Neural progenitor cell (in vitro differentiated cells): Measurements from ENCODE around the gene CROCC2. TPM values are rescaled to one million over a fixed set of nuclear protein-coding genes. Genes with fewer than 3 reads are reported as not detected.

Experiments used
- DNase-seq: peaks from one replicate; pipeline ENCODE4 v3.0.0-alpha.2; 2016; ENCODE audit warnings: low spot score
- H2AFZ ChIP-seq: fragments of 200-600 bp; sonication (generic); replicated peaks from 2 replicates; pipeline ENCODE4 v1.6.1; 2016; ENCODE audit warnings: antibody characterized with exemption
- H3F3A ChIP-seq: fragments of 200-600 bp; sonication (generic); 2 replicates; pipeline ENCODE4 v1.6.1; 2016; ENCODE audit warnings: antibody characterized with exemption, low read depth
- H3K27ac ChIP-seq: fragments of 200-600 bp; sonication (generic); 2 replicates; pipeline ENCODE4 v1.5.1; 2016; ENCODE audit warnings: mild to moderate bottlenecking
- H3K27me3 ChIP-seq: fragments of 200-600 bp; sonication (generic); 2 replicates; pipeline ENCODE4 v1.6.1; 2016; ENCODE audit warnings: mild to moderate bottlenecking, moderate library complexity
- H3K36me3 ChIP-seq: fragments of 200-600 bp; sonication (generic); 2 replicates; pipeline ENCODE4 v1.5.1; 2016
- H3K4me1 ChIP-seq: fragments of 200-600 bp; sonication (generic); 2 replicates; pipeline ENCODE4 v1.6.1; 2016; ENCODE audit warnings: mixed run types
- H3K4me2 ChIP-seq: fragments of 200-600 bp; sonication (generic); 2 replicates; pipeline ENCODE4 v1.6.1; 2016
- H3K4me3 ChIP-seq: fragments of 200-600 bp; sonication (generic); 2 replicates; pipeline ENCODE4 v1.5.1; 2016
- H3K79me2 ChIP-seq: fragments of 200-600 bp; sonication (generic); 2 replicates; pipeline ENCODE4 v1.6.1; 2016; ENCODE audit warnings: low read depth
- H3K9ac ChIP-seq: fragments of 200-600 bp; sonication (generic); 2 replicates; pipeline ENCODE4 v1.6.1; 2016
- H3K9me3 ChIP-seq: fragments of 200-600 bp; sonication (generic); 2 replicates; pipeline ENCODE4 v1.5.1; 2016; ENCODE audit warnings: low read depth
- H4K20me1 ChIP-seq: fragments of 200-600 bp; sonication (generic); 2 replicates; pipeline ENCODE4 v1.6.1; 2016; ENCODE audit warnings: low read depth
- H3K27ac Mint-ChIP-seq: 3 replicates; pipeline ENCODE4 v1.8.0; 2021; ENCODE audit warnings: mixed read lengths
- H3K27me3 Mint-ChIP-seq: 2 replicates; pipeline ENCODE4 v1.8.0; 2022; ENCODE audit warnings: low read depth, mild to moderate bottlenecking, inconsistent platforms, moderate library complexity, mixed read lengths; ENCODE audit not compliant: insufficient read depth
- H3K36me3 Mint-ChIP-seq: 3 replicates; pipeline ENCODE4 v1.8.0; 2021; ENCODE audit warnings: mixed read lengths
- H3K4me1 Mint-ChIP-seq: 3 replicates; pipeline ENCODE4 v1.8.0; 2021; ENCODE audit warnings: mixed read lengths
- H3K4me3 Mint-ChIP-seq: 3 replicates; pipeline ENCODE4 v1.8.0; 2021; ENCODE audit warnings: mild to moderate bottlenecking, moderate library complexity, mixed read lengths
- H3K9me3 Mint-ChIP-seq: 3 replicates; pipeline ENCODE4 v1.8.0; 2020; ENCODE audit warnings: mixed read lengths
- CTCF ChIP-seq: fragments of 200-600 bp; sonication (generic); IDR thresholded peaks from 2 replicates; pipeline ENCODE4 v1.5.1; 2017; ENCODE audit warnings: antibody characterized with exemption, mild to moderate bottlenecking
- EZH2 ChIP-seq: fragments of 200-600 bp; sonication (generic); IDR thresholded peaks from 2 replicates; pipeline ENCODE4 v1.6.1; 2017; ENCODE audit warnings: antibody characterized with exemption, mild to moderate bottlenecking, moderate library complexity
- EZH2phosphoT487 ChIP-seq: fragments of 200-600 bp; sonication (generic); IDR thresholded peaks from 2 replicates; pipeline ENCODE4 v1.6.1; 2017; ENCODE audit warnings: antibody characterized with exemption
- total RNA-seq: library from RNA; depleted of rRNA; stranded (reverse); fragments of >200 nt; gene quantifications from 2 replicates; pipeline ENCODE4 v1.2.3, GENCODE V29; 2015; ENCODE audit warnings: low replicate concordance

Gene CROCC2
- total RNA-seq, 1 donor from 2014 or later = not detected

GRCh38 chr2:240899468-240899865, 6.7 kb upstream of the CROCC2 start:
- H3K27ac Mint-ChIP-seq = no peak overlapping the region

DNA sequence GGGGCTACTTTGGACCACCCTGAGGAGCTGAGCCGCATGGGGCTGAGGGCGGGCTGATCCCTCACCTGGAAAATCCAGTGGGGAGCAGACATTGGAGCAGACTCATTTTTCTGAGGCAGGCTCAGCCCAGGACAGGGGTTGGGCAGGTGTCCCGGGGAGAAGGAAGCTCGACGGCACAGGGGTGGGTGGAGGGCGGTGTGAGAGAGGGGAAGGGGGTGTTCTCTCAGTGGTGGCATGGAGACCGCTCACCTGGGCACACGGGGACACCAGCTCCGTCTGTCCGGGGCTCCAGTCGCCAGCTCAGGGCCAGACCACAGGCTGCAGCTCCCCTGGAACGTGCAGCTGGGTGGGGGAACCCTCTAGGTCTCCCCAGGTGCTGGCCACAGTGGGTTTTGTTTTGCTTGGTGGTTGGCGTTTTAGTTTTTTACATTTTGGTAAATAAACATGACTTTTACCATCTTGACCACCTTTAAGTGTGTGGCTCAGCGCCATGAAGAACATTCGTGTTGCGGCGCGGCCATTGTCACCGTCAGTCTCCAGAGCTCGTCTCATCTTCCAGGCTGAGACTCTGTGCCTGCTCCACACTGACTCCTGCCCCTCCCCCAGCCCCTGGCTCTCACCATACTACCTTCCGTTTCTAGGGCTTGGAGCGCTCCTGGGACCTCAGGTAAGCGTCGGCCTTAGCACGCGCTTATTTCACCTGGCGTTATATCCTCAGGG, 5.8 kb upstream of the CROCC2 start:
- Histone ChIP-seq H3K27me3 (no peaks in the 10 kb centered on the region), H3K9me3 (no peaks in the 10 kb centered on the region), H4K20me1 (no peaks in the 10 kb centered on the region), H2AFZ (no peak overlapping the region), H3K4me3 (no peak overlapping the region), H3K27ac (no peak overlapping the region), H3K4me2 (no peak overlapping the region), H3K9ac (no peak overlapping the region), H3K36me3 (no peaks in the 10 kb centered on the region), H3K4me1 (no peaks in the 10 kb centered on the region), H3F3A (no peaks in the 10 kb centered on the region), H3K79me2 (no peaks in the 10 kb centered on the region)
- Mint-ChIP-seq H3K27me3 (peaks cover 2% of the 10 kb centered on the region), H3K4me1 (no peaks in the 10 kb centered on the region), H3K4me3 (no peak overlapping the region), H3K36me3 (no peaks in the 10 kb centered on the region), H3K27ac (peak overlapping the region; percentile 81), H3K9me3 (peaks cover 9% of the 10 kb centered on the region)
- no peak for DNase-seq
- TF ChIP-seq CTCF (no peak), EZH2phosphoT487 (no peak), EZH2 (no peak)

More at GRCh38 chr2:240899468-240899865, 6.7 kb upstream of the CROCC2 start:
- no peaks in the 10 kb centered on the region for H3K79me2 ChIP-seq
- H3K4me3 ChIP-seq = no peak overlapping the region
- no peak overlapping the region for H3K4me2 ChIP-seq
- no peak overlapping the region for H2AFZ ChIP-seq
- Mint-ChIP-seq H3K4me3 (no peak overlapping the region), H3K4me1 (no peaks in the 10 kb centered on the region), H3K36me3 (no peaks in the 10 kb centered on the region), H3K9me3 (peaks cover 9% of the 10 kb centered on the region), H3K27me3 (peaks cover 2% of the 10 kb centered on the region)
- no peaks in the 10 kb centered on the region for H3K36me3 ChIP-seq
- no peaks in the 10 kb centered on the region for H3K4me1 ChIP-seq
- no peak overlapping the region for H3K27ac ChIP-seq
- H3K27me3 ChIP-seq = no peaks in the 10 kb centered on the region
- H3K9me3 ChIP-seq = no peaks in the 10 kb centered on the region
- no peaks in the 10 kb centered on the region for H3F3A ChIP-seq
- H4K20me1 ChIP-seq = no peaks in the 10 kb centered on the region
- no peak for DNase-seq
- no peak overlapping the region for H3K9ac ChIP-seq
- no peak for TF ChIP-seq EZH2
- TF ChIP-seq CTCF = no peak
- TF ChIP-seq EZH2phosphoT487 = no peak

GRCh38 chr2:240901986-240902614, 4.0 kb upstream of the CROCC2 start:
- no peak overlapping the region for H3K4me3 ChIP-seq
- TF ChIP-seq EZH2 = no peak
- TF ChIP-seq EZH2phosphoT487 = no peak
- TF ChIP-seq CTCF = no peak
- H4K20me1 ChIP-seq = no peaks in the 10 kb centered on the region
- no peaks in the 10 kb centered on the region for H3K36me3 ChIP-seq
- no peak overlapping the region for H3K9ac ChIP-seq
- no peaks in the 10 kb centered on the region for H3K9me3 ChIP-seq
- H3K4me1 ChIP-seq = no peaks in the 10 kb centered on the region
- peaks cover 5% of the 10 kb centered on the region for H3K4me1 Mint-ChIP-seq
- H3K27ac Mint-ChIP-seq = no peak overlapping the region
- DNase-seq = no peak
- H3K4me3 Mint-ChIP-seq = no peak overlapping the region
- no peak overlapping the region for H3K27ac ChIP-seq
- H3F3A ChIP-seq = no peaks in the 10 kb centered on the region
- no peaks in the 10 kb centered on the region for H3K27me3 ChIP-seq
- no peak overlapping the region for H3K4me2 ChIP-seq
- no peak overlapping the region for H2AFZ ChIP-seq
- no peaks in the 10 kb centered on the region for H3K36me3 Mint-ChIP-seq
- H3K79me2 ChIP-seq = no peaks in the 10 kb centered on the region
- peaks cover 2% of the 10 kb centered on the region for H3K27me3 Mint-ChIP-seq
- peaks cover 9% of the 10 kb centered on the region for H3K9me3 Mint-ChIP-seq
